CD4-positive, alpha-beta T cell treated with Interleukin-17A for 4 hours (primary cell): ENCODE data around the gene USP17L30.
"Not testable (repeated sequence)": the region's sequence is repeated elsewhere in the genome, so short reads cannot be mapped to it uniquely, and the experiment has no call there.

Source experiments
- DNase-seq: peaks from one replicate; pipeline ENCODE4 v3.0.0-alpha.2; 2020; ENCODE audit warnings: mixed read lengths

USP17L30 gene

GRCh38 chr4:9362829-9363228 is at the start of gene USP17L30:
Gene USP17L30, plus strand, starts transcription at chr4:9363129. Its CDS starts 0 bp downstream, at chr4:9363129.
- not testable (repeated sequence) for DNase-seq

GRCh38 chr4:9324191-9324590 is 38.7 kb upstream of the USP17L30 start:
- DNase-seq, result not testable (repeated sequence)

- not testable (repeated sequence) for DNase-seq
Observed at GRCh38 chr4:9324865-9325264, 38.1 kb upstream of the USP17L30 start, which contains the start of gene USP17L24. Gene USP17L24, plus strand, starts transcription at chr4:9325165. Its CDS starts 0 bp downstream, at chr4:9325165.

- DNase-seq, result not testable (repeated sequence)
Observed at GRCh38 chr4:9329611-9330010, 33.3 kb upstream of the USP17L30 start, which contains the start of gene USP17L25. Gene USP17L25, plus strand, starts transcription at chr4:9329911. Its CDS starts 0 bp downstream, at chr4:9329911.

- DNase-seq, result not testable (repeated sequence)
Observed at GRCh38 chr4:9334358-9334757, 28.6 kb upstream of the USP17L30 start, which contains the start of gene USP17L26. Gene USP17L26, plus strand, starts transcription at chr4:9334658. Its CDS starts 0 bp downstream, at chr4:9334658.

- not testable (repeated sequence) for DNase-seq
Observed at GRCh38 chr4:9339103-9339502, 23.8 kb upstream of the USP17L30 start, which contains the start of gene USP17L5. Gene USP17L5, plus strand, starts transcription at chr4:9339403. Its CDS starts 0 bp downstream, at chr4:9339403.

- DNase-seq, result not testable (repeated sequence)
Observed at GRCh38 chr4:9343848-9344247, 19.1 kb upstream of the USP17L30 start, which contains the start of gene USP17L27. Gene USP17L27, plus strand, starts transcription at chr4:9344148. Its CDS starts 0 bp downstream, at chr4:9344148.

- not testable (repeated sequence) for DNase-seq
Observed at GRCh38 chr4:9348593-9348992, 14.3 kb upstream of the USP17L30 start, which contains the start of gene USP17L28. Gene USP17L28, plus strand, starts transcription at chr4:9348893. Its CDS starts 0 bp downstream, at chr4:9348893.

GRCh38 chr4:9350866-9351265 is 12.1 kb upstream of the USP17L30 start:
- DNase-seq, result not testable (repeated sequence)

GRCh38 chr4:9353338-9353737 is 9.6 kb upstream of the USP17L30 start, which contains the start of gene USP17L29:
Gene USP17L29, plus strand, starts transcription at chr4:9353638. Its CDS starts 0 bp downstream, at chr4:9353638.
- not testable (repeated sequence) for DNase-seq

- DNase-seq, result not testable (repeated sequence)
Observed at GRCh38 chr4:9379881-9380280, 17.0 kb downstream of the USP17L30 start.

GRCh38 chr4:9381012-9381534 is 18.1 kb downstream of the USP17L30 start:
- peak; percentile 12 for DNase-seq

GRCh38 chr4:9384126-9384525 is 21.2 kb downstream of the USP17L30 start:
- no peak for DNase-seq

GRCh38 chr4:9389001-9389400 is 26.1 kb downstream of the USP17L30 start:
- not testable (repeated sequence) for DNase-seq

- not testable (repeated sequence) for DNase-seq
Observed at GRCh38 chr4:9405774-9406173, 42.8 kb downstream of the USP17L30 start.

GRCh38 chr4:9406491-9406890 is 43.6 kb downstream of the USP17L30 start:
- DNase-seq, result not testable (repeated sequence)

GRCh38 chr4:9409793-9410192 is 46.9 kb downstream of the USP17L30 start:
- DNase-seq, result no peak
